ENCODE data around the gene CCDC6. TPM values are rescaled to one million over a fixed set of nuclear protein-coding genes. Genes with fewer than 3 reads are reported as not detected.

The CCDC6 gene
- polyA plus RNA-seq, 1 donor (not counting 4 experiments of a cell fraction or from before 2014, with no cell fraction given): 46.5 TPM

DNA sequence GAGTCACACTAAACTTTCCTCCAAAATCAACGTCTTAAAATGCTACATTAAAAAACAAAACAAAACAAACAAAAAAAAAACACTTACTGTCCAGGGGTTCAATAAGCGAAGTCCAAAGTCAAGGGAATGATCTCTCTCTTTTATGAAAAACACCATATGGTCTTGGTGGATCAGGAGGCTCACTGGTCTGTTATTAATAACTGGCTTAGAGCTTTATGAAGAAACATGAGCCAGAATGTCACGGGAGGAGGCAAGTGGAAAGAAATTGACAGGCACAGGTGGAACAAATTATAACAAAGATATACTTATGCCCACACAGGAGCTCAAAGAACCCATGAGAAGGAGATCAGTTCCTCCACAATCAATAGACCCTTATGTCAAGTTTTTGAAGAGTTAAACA lies 153.1 kb downstream of the CCDC6 start, which contains the start of gene MRLN:
Gene MRLN, minus strand, starts transcription at position 189 of the 400 bp plus-strand sequence.
- H3K9me1 ChIP-seq (ENCODE audit: control insufficient read depth, extremely low read depth, insufficient read depth, low read length): no peaks in the 10 kb centered on the region
- H3K36me3 ChIP-seq (ENCODE audit: control insufficient read depth in 2 of 2, extremely low read depth in 1 of 2, insufficient read depth in 2 of 2, low read length in 2 of 2): no peaks in the 10 kb centered on the region
- no peak for TF ChIP-seq CTCF (optimal IDR thresholded peaks at IDR 0.05 in 1 of 3, IDR thresholded peaks at IDR 0.05 in 1 of 3, conservative IDR thresholded peaks at IDR 0.05 in 1 of 3; ENCODE audit: extremely low read depth in 1 of 3, insufficient read depth in 2 of 3, low read length in 3 of 3)
- no peak for TF ChIP-seq EZH2 (IDR thresholded peaks at IDR 0.05; ENCODE audit: low read length)
- H2AFZ ChIP-seq (ENCODE audit: control insufficient read depth, low read length): no peak within 1 kb of the TSS
- no peak within 1 kb of the TSS for H3K9ac ChIP-seq (ENCODE audit: control insufficient read depth, extremely low read depth, insufficient read depth, low read length)
- no peak for DNase-seq (ENCODE audit: low read depth, low spot score)
- no peaks in the 10 kb centered on the region for H3K79me2 ChIP-seq (ENCODE audit: control insufficient read depth, insufficient read depth, low read length)
- no peak for FAIRE-seq
- no peak within 1 kb of the TSS for H3K4me3 ChIP-seq (ENCODE audit: control insufficient read depth in 2 of 3, extremely low read depth in 1 of 3, insufficient read depth in 2 of 3, low read depth in 1 of 3, low read length in 3 of 3)
- no peaks in the 10 kb centered on the region for H4K20me1 ChIP-seq (ENCODE audit: control insufficient read depth, extremely low read depth, insufficient read depth, low read length)
- no peaks in the 10 kb centered on the region for H3K9me3 ChIP-seq (ENCODE audit: control insufficient read depth, low read depth, low read length)
- H3K4me1 ChIP-seq (ENCODE audit: control insufficient read depth, extremely low read depth, insufficient read depth, low read length): no peaks in the 10 kb centered on the region
- H3K4me2 ChIP-seq (ENCODE audit: control insufficient read depth, extremely low read depth, insufficient read depth, low read depth, low read length): no peak within 1 kb of the TSS
- dilution Hi-C loops (cut with MboI; ENCODE audit: extremely low pct_ligation_motif_present, low sequenced_read_pairs): no loop called here
- no peak within 1 kb of the TSS for H3K27ac ChIP-seq (ENCODE audit: control insufficient read depth, insufficient read depth, low read length)
- peaks cover 3% of the 10 kb centered on the region for H3K27me3 ChIP-seq (ENCODE audit: control insufficient read depth, extremely low read depth, insufficient read depth, low read length)

DNA sequence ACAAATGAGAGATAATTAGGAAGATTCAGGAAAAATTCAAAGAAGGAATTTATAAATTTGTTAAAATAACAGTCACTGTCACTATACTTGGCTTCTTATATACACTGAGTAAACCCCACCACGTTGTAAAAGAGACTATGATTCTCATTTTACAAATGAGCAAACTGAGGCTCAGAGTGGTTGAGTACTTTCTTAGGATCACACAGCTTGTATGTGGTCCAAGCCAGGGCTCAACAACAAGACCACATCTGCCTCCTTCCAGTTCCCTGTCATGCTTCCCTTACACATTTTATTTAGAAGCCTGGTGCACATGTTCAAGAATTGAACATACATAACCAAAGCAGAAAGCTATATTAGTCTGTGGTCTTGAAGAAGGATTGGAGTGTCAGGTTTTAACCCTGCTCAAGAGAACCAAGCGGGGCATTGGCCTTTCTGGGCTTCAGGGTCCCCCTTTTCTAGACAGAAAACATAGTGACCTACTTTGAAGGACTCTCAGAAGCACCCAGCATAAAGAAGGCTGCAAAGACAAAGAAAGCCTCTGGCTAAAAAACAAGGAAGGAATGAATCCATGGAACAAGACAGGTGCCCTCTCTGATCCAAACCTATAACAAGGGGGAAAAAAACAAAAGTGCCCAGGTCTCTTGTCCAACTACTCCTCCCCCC lies 153.9 kb downstream of the CCDC6 start:
- TF ChIP-seq EZH2 (IDR thresholded peaks at IDR 0.05; ENCODE audit: low read length): no peak
- TF ChIP-seq CTCF (optimal IDR thresholded peaks at IDR 0.05 in 1 of 3, IDR thresholded peaks at IDR 0.05 in 1 of 3, conservative IDR thresholded peaks at IDR 0.05 in 1 of 3; ENCODE audit: extremely low read depth in 1 of 3, insufficient read depth in 2 of 3, low read length in 3 of 3): no peak
- H3K27me3 ChIP-seq (ENCODE audit: control insufficient read depth, extremely low read depth, insufficient read depth, low read length): peaks cover 3% of the 10 kb centered on the region
- no peak overlapping the region for H3K4me3 ChIP-seq (ENCODE audit: control insufficient read depth in 2 of 3, extremely low read depth in 1 of 3, insufficient read depth in 2 of 3, low read depth in 1 of 3, low read length in 3 of 3)
- H3K36me3 ChIP-seq (ENCODE audit: control insufficient read depth in 2 of 2, extremely low read depth in 1 of 2, insufficient read depth in 2 of 2, low read length in 2 of 2): no peaks in the 10 kb centered on the region
- dilution Hi-C loops (cut with MboI; ENCODE audit: extremely low pct_ligation_motif_present, low sequenced_read_pairs): no loop called here
- H3K27ac ChIP-seq (ENCODE audit: control insufficient read depth, insufficient read depth, low read length): no peak overlapping the region
- H4K20me1 ChIP-seq (ENCODE audit: control insufficient read depth, extremely low read depth, insufficient read depth, low read length): no peaks in the 10 kb centered on the region
- no peak overlapping the region for H2AFZ ChIP-seq (ENCODE audit: control insufficient read depth, low read length)
- H3K9ac ChIP-seq (ENCODE audit: control insufficient read depth, extremely low read depth, insufficient read depth, low read length): no peak overlapping the region
- no peaks in the 10 kb centered on the region for H3K4me1 ChIP-seq (ENCODE audit: control insufficient read depth, extremely low read depth, insufficient read depth, low read length)
- no peak for DNase-seq (ENCODE audit: low read depth, low spot score)
- H3K79me2 ChIP-seq (ENCODE audit: control insufficient read depth, insufficient read depth, low read length): no peaks in the 10 kb centered on the region
- H3K4me2 ChIP-seq (ENCODE audit: control insufficient read depth, extremely low read depth, insufficient read depth, low read depth, low read length): no peak overlapping the region
- no peak for FAIRE-seq
- H3K9me3 ChIP-seq (ENCODE audit: control insufficient read depth, low read depth, low read length): no peaks in the 10 kb centered on the region
- no peaks in the 10 kb centered on the region for H3K9me1 ChIP-seq (ENCODE audit: control insufficient read depth, extremely low read depth, insufficient read depth, low read length)

Measured in keratinocyte (primary cell).